ENCODE results near the gene DCC.

Gene DCC

GRCh38 chr18:52339891-52340371 is at the start of gene DCC:
DCC (plus strand) TSS chr18:52340197; CDS start chr18:52340788, 591 bp downstream.
- DNase-seq, result peak; percentile 82

- DNase-seq, result no peak
These were observed 29.3 kb upstream of the DCC start for GRCh38 chr18:52310651-52311050.

GRCh38 chr18:52311331-52311730 is 28.7 kb upstream of the DCC start:
- no peak for DNase-seq

GRCh38 chr18:52312346-52312745 is 27.7 kb upstream of the DCC start:
- DNase-seq, result peak; percentile 21

GRCh38 chr18:52313213-52313612 is 26.8 kb upstream of the DCC start:
- no peak for DNase-seq

- DNase-seq, result no peak
These were observed 20.5 kb upstream of the DCC start for GRCh38 chr18:52319424-52319983.

- DNase-seq, result no peak
These were observed 17.7 kb upstream of the DCC start for GRCh38 chr18:52322307-52322706.

- DNase-seq, result no peak
These were observed 16.2 kb upstream of the DCC start for GRCh38 chr18:52323802-52324201.

GRCh38 chr18:52325997-52326396 is 14.0 kb upstream of the DCC start:
- DNase-seq, result peak; percentile 88

- no peak for DNase-seq
These were observed 6.1 kb upstream of the DCC start for GRCh38 chr18:52333860-52334259.

GRCh38 chr18:52334307-52334706 is 5.7 kb upstream of the DCC start:
- no peak for DNase-seq

GRCh38 chr18:52334896-52335295 is 5.1 kb upstream of the DCC start:
- DNase-seq, result no peak

- DNase-seq, result no peak
These were observed 2.7 kb upstream of the DCC start for GRCh38 chr18:52337276-52337675.

GRCh38 chr18:52340406-52341102 is 557 bp downstream of the DCC start:
- DNase-seq, result no peak

- no peak for DNase-seq
These were observed 1.1 kb downstream of the DCC start for GRCh38 chr18:52341103-52341432.

GRCh38 chr18:52341608-52342381 is 1.8 kb downstream of the DCC start:
- peak; percentile 59 for DNase-seq

- DNase-seq, result no peak
These were observed 2.5 kb downstream of the DCC start for GRCh38 chr18:52342456-52342855.

GRCh38 chr18:52343138-52343537 is 3.1 kb downstream of the DCC start:
- DNase-seq, result peak; percentile 58

- no peak for DNase-seq
These were observed 3.8 kb downstream of the DCC start for GRCh38 chr18:52343731-52344340.

GRCh38 chr18:52344881-52345280 is 4.9 kb downstream of the DCC start:
- no peak for DNase-seq

- DNase-seq, result no peak
These were observed 5.4 kb downstream of the DCC start for GRCh38 chr18:52345428-52345827.

GRCh38 chr18:52348209-52348608 is 8.2 kb downstream of the DCC start:
- DNase-seq, result no peak

GRCh38 chr18:52349498-52349897 is 9.5 kb downstream of the DCC start:
- no peak for DNase-seq

- DNase-seq, result no peak
These were observed 12.9 kb downstream of the DCC start for GRCh38 chr18:52352920-52353319.
